HG03442 (cell line): ENCODE measurements around the gene COG2.
A peak's percentile ranks its signal among the peaks of the same experiment; 100 is the strongest.
"Not testable (repeated sequence)": the region's sequence is repeated elsewhere in the genome, so short reads cannot be mapped to it uniquely, and the experiment has no call there.

ENCODE experiments used
- ATAC-seq: cut with Tn5 transposase; IDR thresholded peaks from one replicate; pipeline ENCODE4 v1.9.1; 2021; ENCODE audit warnings: mild to moderate bottlenecking, moderate library complexity; ENCODE audit not compliant: unreplicated experiment

The COG2 gene, protein sequence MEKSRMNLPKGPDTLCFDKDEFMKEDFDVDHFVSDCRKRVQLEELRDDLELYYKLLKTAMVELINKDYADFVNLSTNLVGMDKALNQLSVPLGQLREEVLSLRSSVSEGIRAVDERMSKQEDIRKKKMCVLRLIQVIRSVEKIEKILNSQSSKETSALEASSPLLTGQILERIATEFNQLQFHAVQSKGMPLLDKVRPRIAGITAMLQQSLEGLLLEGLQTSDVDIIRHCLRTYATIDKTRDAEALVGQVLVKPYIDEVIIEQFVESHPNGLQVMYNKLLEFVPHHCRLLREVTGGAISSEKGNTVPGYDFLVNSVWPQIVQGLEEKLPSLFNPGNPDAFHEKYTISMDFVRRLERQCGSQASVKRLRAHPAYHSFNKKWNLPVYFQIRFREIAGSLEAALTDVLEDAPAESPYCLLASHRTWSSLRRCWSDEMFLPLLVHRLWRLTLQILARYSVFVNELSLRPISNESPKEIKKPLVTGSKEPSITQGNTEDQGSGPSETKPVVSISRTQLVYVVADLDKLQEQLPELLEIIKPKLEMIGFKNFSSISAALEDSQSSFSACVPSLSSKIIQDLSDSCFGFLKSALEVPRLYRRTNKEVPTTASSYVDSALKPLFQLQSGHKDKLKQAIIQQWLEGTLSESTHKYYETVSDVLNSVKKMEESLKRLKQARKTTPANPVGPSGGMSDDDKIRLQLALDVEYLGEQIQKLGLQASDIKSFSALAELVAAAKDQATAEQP

DNA sequence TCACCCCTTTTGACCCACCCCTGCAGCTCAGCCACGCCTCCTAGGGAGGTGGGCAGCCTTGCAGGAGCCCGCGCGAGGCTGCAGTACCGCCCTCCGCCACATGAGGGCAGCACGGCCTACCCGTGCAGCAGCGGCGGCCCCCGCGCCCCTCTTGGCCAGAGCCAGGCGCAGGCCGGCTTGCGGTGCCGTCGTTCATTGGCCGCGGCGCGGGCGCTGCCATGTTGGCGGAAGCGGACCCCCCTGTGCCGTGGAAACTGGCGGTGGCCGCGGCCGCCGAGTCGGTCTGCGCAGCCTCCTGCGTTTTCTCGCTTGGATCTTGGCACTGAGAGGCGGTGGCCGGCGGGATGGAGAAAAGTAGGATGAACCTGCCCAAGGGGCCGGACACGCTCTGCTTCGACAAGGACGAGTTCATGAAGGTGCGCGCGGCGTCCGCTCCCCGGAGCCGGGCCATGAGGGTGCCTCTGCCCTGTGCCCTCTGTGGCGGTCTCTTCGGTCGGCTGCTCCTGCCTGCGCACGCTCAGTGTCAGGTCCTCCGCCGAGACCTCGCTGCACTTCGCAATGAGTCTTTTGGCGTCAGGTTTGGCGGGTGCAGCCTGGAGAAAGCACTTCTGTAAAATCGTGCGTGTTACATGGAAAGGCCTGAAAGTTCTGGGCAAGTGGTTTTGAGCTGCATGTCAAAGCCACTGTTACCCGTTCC is at the start of gene COG2:
Gene COG2, plus strand, starts transcription at position 219 of the 697 bp plus-strand sequence. Its CDS starts 126 bp downstream, at position 345.
- peak; percentile 93 for ATAC-seq

GRCh38 chr1:230592848-230593414 is 49.4 kb upstream of the COG2 start:
- ATAC-seq, result no peak

DNA sequence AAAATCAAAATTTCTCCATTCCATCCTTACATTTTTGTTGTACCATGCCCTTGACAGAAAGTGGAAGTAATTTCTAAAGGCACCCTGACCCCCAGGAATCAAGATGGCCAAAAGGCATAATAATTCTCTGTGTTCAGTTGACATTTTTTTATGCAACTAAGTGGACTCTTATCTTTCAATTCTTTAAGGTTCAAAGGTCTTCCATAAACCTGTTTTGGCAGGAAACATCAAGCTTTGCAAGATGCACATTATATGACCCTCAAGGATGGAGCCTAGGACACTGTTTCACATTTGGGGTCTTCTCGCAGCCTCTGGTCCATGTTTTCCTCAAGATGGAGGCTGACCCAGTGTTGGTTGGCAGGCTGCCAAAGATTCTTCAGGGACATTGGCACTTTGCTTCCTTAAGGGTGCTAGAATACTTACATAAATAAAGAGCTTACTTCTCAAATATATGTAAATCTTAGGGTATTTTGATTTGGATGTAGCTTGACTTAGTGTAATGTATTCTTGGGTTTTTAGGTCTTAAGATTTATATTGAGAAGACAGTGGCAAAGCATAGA is 48.0 kb upstream of the COG2 start:
- ATAC-seq, result no peak

GRCh38 chr1:230595181-230595580 is 47.1 kb upstream of the COG2 start:
- ATAC-seq, result no peak

DNA sequence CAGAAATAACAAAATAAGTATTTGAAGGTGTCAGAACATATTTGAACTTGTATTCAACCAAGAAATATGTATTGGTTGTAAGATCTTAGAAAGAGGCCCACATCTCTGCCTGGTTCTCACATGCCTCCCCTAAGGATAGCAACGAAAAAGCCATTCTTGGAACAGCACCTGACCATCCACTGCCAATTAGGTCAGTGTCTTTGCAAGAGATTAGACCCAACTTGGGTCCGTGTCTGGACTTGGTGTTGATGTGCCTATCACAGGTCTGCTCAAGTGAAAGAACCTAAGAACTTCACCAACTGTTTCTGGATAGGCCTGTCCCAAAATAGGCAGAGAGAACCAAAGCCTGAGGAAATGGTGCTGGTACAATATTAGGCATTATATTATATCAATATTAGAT is 46.0 kb upstream of the COG2 start:
- ATAC-seq, result no peak

DNA sequence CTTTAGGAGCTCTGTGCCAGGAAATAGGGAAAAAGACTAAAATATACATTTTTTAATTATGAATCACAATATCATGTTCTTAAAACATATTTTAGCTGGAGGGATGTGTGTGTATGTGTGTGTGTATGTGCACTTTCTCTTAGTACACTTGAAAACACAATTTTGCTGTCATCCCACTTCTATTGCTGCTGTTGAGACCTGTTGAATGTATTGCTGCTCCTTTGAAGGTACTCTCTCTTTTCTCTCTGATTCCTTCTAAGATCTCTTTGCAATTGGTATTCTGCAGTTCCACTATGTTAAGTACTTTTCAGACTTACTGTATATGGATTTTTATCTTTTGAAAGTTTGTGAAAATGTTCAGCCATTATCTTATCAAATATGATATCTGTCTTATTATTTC is 43.5 kb upstream of the COG2 start:
- no peak for ATAC-seq

GRCh38 chr1:230599926-230600656 is 42.2 kb upstream of the COG2 start:
- no peak for ATAC-seq

GRCh38 chr1:230600657-230601400 is 41.5 kb upstream of the COG2 start:
- not testable (repeated sequence) for ATAC-seq

DNA sequence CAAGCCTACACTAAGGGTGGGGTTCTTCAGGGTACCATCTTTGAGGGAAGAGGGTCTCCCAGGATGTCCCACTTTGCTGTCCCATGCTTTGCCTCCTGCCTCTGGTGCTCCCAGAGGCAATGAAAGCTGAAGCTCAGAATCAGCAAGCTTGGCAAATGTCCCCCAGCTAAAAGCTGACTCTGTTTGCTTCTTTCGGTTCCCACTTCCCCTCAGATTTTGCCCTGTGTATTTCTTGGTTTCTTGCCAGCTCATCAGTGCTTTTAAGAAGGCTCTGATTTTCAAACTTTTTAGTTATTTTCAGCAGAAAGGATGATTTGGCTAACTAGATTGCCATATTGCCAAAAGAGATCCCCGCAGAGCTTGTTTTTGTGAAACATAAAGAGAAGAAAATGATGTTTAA is 33.1 kb upstream of the COG2 start:
- no peak for ATAC-seq

DNA sequence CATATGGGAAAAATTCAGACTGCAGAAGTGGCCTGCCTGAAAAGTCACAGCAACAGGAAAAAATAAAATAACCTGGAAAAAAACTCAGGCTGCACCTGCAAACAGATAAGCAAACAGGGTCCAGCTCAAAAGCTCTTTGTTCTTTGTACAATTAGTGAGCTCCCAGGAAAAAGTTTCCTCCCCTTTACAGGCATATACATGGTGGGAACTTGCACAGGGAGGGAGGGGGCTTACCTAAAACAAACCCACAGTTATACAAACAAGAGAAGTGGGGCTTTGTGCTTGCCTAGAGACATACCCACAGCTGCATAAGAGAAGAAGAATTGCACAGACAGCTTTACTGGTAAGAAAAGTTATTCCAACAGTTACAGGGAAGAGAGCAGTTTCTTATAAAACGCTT is 31.7 kb upstream of the COG2 start:
- no peak for ATAC-seq

- ATAC-seq, result no peak
These were observed 31.0 kb upstream of the COG2 start for GRCh38 chr1:230611128-230611877.

- ATAC-seq, result no peak
These were observed 30.4 kb upstream of the COG2 start for GRCh38 chr1:230611878-230612235.

DNA sequence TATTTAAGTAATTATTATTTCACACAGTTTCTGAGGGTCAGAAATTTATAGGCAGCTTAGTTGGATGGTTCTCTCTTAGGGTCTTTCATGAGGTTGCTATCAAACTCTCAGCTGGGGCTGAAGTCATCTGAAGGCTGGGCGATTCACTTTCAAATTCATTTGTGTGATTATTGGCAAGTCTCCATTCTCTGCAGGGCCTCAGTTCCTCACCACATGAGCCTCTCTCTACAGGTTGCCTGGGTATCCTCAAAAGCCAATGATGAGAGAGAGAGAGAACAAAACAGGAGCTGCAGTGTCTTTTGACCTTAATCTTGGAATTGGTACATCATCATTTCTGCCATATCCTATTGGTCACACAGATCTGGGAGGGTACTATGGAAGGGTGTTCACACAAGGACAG is 29.6 kb upstream of the COG2 start:
- no peak for ATAC-seq

GRCh38 chr1:230614121-230614520 is 28.2 kb upstream of the COG2 start:
- no peak for ATAC-seq

- no peak for ATAC-seq
These were observed 23.7 kb upstream of the COG2 start for GRCh38 chr1:230618537-230618936.

- ATAC-seq, result no peak
These were observed 21.5 kb upstream of the COG2 start for GRCh38 chr1:230620649-230621323.

GRCh38 chr1:230621324-230622030 is 20.8 kb upstream of the COG2 start:
- no peak for ATAC-seq

DNA sequence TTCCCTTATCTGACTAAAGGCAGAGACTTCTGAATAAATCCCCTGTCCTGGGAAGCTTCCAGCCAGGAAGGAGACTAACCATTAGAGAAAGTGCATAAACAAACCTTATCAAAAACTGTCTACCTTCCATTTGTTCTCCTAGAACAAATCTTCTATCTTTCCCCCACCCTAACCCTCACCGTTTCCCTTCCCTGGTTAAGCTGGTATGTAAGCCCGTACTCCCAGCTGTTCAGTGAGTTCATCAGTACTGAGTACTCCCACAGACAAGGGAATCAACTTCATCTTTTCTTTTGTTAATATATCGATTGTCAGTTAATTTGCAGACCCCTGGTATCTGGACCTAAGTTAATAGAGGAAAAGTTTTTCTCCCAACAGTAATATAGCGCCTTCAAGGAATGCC is 20.1 kb upstream of the COG2 start:
- no peak for ATAC-seq
